ENCODE results near the gene MAL.

DNA sequence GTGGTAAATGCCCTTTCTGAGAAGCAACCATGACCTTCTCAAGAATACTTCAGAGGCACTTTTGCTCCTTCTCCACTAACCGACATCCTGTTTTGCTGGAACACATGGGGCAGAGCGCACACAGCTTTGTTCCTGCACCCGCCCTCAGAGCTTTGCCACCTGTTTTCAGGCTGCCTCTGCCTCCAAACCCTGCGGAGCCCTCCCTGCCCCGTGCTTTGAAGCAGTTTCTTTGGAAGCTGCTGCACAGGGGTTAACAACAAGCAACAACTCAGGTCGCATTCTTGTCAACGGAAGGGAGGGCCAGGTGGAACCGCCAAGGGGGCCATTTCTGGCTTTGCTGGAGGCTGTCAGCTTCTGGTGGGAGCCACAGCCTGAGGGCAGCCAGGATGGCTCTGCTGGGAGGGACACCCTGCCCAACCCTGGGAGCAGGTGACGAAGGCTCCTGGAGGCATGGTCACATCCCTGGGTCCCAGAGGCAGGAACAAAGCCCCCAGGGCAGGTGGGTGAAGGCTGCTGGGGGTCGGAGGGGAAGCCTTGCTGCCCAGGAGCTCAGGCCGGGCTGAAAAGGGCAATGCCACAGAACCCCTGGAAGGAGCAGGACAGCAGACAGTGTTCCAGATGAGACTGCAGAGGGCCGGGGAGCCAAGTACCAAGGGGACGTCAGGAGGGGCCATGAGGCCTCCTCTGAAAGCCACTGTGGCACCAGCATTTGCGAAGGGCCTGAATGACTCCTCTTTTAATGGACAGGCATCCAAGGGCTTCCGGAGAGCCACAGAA is 49.3 kb downstream of the MAL start:
- TF ChIP-seq, protein P1, sequence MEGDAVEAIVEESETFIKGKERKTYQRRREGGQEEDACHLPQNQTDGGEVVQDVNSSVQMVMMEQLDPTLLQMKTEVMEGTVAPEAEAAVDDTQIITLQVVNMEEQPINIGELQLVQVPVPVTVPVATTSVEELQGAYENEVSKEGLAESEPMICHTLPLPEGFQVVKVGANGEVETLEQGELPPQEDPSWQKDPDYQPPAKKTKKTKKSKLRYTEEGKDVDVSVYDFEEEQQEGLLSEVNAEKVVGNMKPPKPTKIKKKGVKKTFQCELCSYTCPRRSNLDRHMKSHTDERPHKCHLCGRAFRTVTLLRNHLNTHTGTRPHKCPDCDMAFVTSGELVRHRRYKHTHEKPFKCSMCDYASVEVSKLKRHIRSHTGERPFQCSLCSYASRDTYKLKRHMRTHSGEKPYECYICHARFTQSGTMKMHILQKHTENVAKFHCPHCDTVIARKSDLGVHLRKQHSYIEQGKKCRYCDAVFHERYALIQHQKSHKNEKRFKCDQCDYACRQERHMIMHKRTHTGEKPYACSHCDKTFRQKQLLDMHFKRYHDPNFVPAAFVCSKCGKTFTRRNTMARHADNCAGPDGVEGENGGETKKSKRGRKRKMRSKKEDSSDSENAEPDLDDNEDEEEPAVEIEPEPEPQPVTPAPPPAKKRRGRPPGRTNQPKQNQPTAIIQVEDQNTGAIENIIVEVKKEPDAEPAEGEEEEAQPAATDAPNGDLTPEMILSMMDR (conservative IDR thresholded peaks at IDR 0.05; ENCODE audit: low read depth, low read length) = no peak
- no peak for TF ChIP-seq EZH2 (IDR thresholded peaks at IDR 0.05; ENCODE audit: low read length, unreplicated experiment)
- no peak for TF ChIP-seq EZH2phosphoT487 (IDR thresholded peaks at IDR 0.05; ENCODE audit: borderline replicate concordance, low read length)
